GM19468 (cell line): Measurements from ENCODE around the gene FMR1NB.

Source experiments
- ATAC-seq: cut with Tn5 transposase; IDR thresholded peaks from one replicate; pipeline ENCODE4 v1.9.1; 2021; ENCODE audit warnings: mild to moderate bottlenecking, moderate library complexity, moderate number of reproducible peaks; ENCODE audit not compliant: unreplicated experiment; ENCODE audit errors: extremely low read depth

FMR1NB gene

GRCh38 chrX:147981038-147981752 is at the start of gene FMR1NB:
TSS of gene FMR1NB (plus strand) at chrX:147981337. CDS start at chrX:147981403, 66 bp downstream.
- ATAC-seq = no peak

GRCh38 chrX:147933815-147934214 is 47.3 kb upstream of the FMR1NB start:
- ATAC-seq = no peak

GRCh38 chrX:147935156-147935758 is 45.9 kb upstream of the FMR1NB start:
- ATAC-seq = no peak

GRCh38 chrX:147945286-147945685 is 35.9 kb upstream of the FMR1NB start:
- ATAC-seq = no peak

- ATAC-seq = no peak
Observed at GRCh38 chrX:147948531-147948930, 32.6 kb upstream of the FMR1NB start.

GRCh38 chrX:147950352-147950751 is 30.8 kb upstream of the FMR1NB start:
- ATAC-seq = no peak

GRCh38 chrX:147953976-147954375 is 27.2 kb upstream of the FMR1NB start:
- no peak for ATAC-seq

GRCh38 chrX:147957291-147957690 is 23.8 kb upstream of the FMR1NB start:
- ATAC-seq = no peak

GRCh38 chrX:147958291-147958690 is 22.8 kb upstream of the FMR1NB start:
- no peak for ATAC-seq

GRCh38 chrX:147960722-147961121 is 20.4 kb upstream of the FMR1NB start:
- ATAC-seq = no peak

GRCh38 chrX:147962476-147962875 is 18.7 kb upstream of the FMR1NB start:
- ATAC-seq = no peak

- no peak for ATAC-seq
Observed at GRCh38 chrX:147978931-147979330, 2.2 kb upstream of the FMR1NB start.

GRCh38 chrX:148020329-148020728 is 39.2 kb downstream of the FMR1NB start:
- no peak for ATAC-seq

GRCh38 chrX:148024425-148025148 is 43.5 kb downstream of the FMR1NB start:
- peak; percentile 60 for ATAC-seq

GRCh38 chrX:148035380-148035779 is 54.2 kb downstream of the FMR1NB start:
- no peak for ATAC-seq

GRCh38 chrX:148037020-148037419 is 55.9 kb downstream of the FMR1NB start:
- no peak for ATAC-seq

GRCh38 chrX:148043271-148043855 is 62.2 kb downstream of the FMR1NB start:
- no peak for ATAC-seq

GRCh38 chrX:148047200-148047599 is 66.1 kb downstream of the FMR1NB start:
- no peak for ATAC-seq

- no peak for ATAC-seq
Observed at GRCh38 chrX:148049441-148049840, 68.3 kb downstream of the FMR1NB start.

- no peak for ATAC-seq
Observed at GRCh38 chrX:148051973-148052372, 70.8 kb downstream of the FMR1NB start.

- no peak for ATAC-seq
Observed at GRCh38 chrX:148067285-148067684, 86.1 kb downstream of the FMR1NB start.
